Effector memory CD4-positive, alpha-beta T cell (primary cell): ENCODE measurements around the gene GPRIN1.
"Not testable (repeated sequence)": the region's sequence is repeated elsewhere in the genome, so short reads cannot be mapped to it uniquely, and the experiment has no call there.

ENCODE experiments used
- DNase-seq, 3 donors: peaks; one replicate each; pipeline ENCODE4 v3.0.0-alpha.2; 2020
- H3K27ac ChIP-seq: 2 replicates; pipeline ENCODE4 v1.7.0; 2013; ENCODE audit warnings: mild to moderate bottlenecking, low read length, moderate library complexity; ENCODE audit not compliant: insufficient read depth, poor library complexity, severe bottlenecking
- H3K27me3 ChIP-seq: replicated peaks from 2 replicates; pipeline ENCODE4 v1.7.0; 2013; ENCODE audit warnings: mild to moderate bottlenecking, low read length; ENCODE audit not compliant: insufficient read depth, control insufficient read depth, poor library complexity, severe bottlenecking
- H3K36me3 ChIP-seq: 2 replicates; pipeline ENCODE4 v1.7.0; 2013; ENCODE audit warnings: mild to moderate bottlenecking, low read length, moderate library complexity; ENCODE audit not compliant: control insufficient read depth, insufficient read depth
- H3K4me1 ChIP-seq: 2 replicates; pipeline ENCODE4 v1.7.0; 2013; ENCODE audit warnings: low read length, mild to moderate bottlenecking; ENCODE audit not compliant: control insufficient read depth, insufficient read depth, poor library complexity, severe bottlenecking
- H3K4me3 ChIP-seq: 2 replicates; pipeline ENCODE4 v1.7.0; 2013; ENCODE audit warnings: low read length, low read depth, mild to moderate bottlenecking; ENCODE audit not compliant: insufficient read depth, poor library complexity, severe bottlenecking
- H3K9me3 ChIP-seq: 2 replicates; pipeline ENCODE4 v1.7.0; 2013; ENCODE audit warnings: mild to moderate bottlenecking, low read length, moderate library complexity; ENCODE audit not compliant: control insufficient read depth

GPRIN1 gene

GRCh38 chr5:176599749-176600430 lies 10.1 kb downstream of the GPRIN1 start:
- H3K4me1 ChIP-seq, H3K36me3 ChIP-seq, H3K27me3 ChIP-seq, H3K9me3 ChIP-seq, DNase-seq, H3K4me3 ChIP-seq, H3K27ac ChIP-seq: not testable (repeated sequence)

DNA sequence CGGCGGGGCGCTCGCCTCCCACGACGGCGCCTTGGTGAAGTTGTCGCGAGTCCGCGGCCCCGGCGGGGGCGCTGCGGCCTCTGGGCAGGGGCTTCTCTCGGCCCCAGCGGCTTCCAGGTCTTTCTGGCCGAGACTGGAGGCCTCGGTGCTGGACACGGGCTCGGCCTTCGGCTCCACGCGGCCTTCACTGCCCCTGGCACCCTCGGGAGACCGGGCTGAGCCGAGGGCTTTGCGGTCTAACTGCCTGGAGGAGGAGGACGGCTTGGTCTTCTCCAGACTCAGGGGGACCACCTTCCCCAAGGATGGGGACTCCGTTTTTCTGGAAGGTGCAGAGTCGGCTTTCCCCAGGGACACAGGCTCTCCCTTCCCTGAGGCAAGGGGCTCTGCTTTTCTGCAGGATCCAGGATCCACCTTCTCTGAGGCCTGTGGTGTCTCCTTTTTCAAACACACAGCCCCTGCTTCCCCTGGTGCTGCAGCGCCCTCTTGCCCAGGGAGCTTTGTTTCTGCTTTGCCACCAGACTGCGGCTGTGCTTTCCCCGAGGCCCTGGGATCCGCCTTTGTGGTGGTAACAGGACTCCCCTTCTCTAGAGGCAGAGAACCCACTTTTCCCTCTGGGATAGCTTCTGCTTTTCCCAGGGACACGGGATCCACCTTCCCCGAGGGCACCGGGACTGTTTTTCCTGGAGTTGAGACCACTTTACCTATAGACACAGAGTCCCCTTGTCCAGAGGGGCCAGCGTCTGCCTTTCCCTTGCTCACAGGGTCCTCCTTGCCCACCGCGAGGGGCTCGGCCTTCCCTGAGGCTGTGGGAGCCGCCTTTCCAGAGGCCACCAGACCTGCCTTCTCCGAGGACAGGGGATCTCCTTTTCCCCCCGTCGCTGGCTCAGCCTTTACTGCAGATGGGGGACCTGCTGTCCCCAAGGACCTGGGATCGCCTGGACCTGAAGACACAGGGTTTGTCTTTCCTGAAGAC lies 12.3 kb downstream of the GPRIN1 start:
- Histone ChIP-seq H3K4me3 (no peak overlapping the region), H3K27me3 (no peaks in the 10 kb centered on the region), H3K27ac (no peak overlapping the region)

GRCh38 chr5:176596689-176597416 lies 13.1 kb downstream of the GPRIN1 start:
- peaks cover 2% of the 10 kb centered on the region for H3K4me1 ChIP-seq
- no peaks in the 10 kb centered on the region for H3K9me3 ChIP-seq
- no peaks in the 10 kb centered on the region for H3K27me3 ChIP-seq
- DNase-seq: peak; percentile 55 to 60 (median 56)
- no peaks in the 10 kb centered on the region for H3K36me3 ChIP-seq
- H3K4me3 ChIP-seq: peak overlapping the region; percentile 46
- H3K27ac ChIP-seq: no peak overlapping the region

More for the DNA sequence above, 12.3 kb downstream of the GPRIN1 start:
- H3K4me1 ChIP-seq: peaks cover 2% of the 10 kb centered on the region
- H3K36me3 ChIP-seq: no peaks in the 10 kb centered on the region
- H3K9me3 ChIP-seq: no peaks in the 10 kb centered on the region
- DNase-seq: no peak

GRCh38 chr5:176596069-176596644 lies 13.8 kb downstream of the GPRIN1 start:
- Histone ChIP-seq H3K4me1 (peaks cover 2% of the 10 kb centered on the region), H3K27me3 (no peaks in the 10 kb centered on the region), H3K36me3 (no peaks in the 10 kb centered on the region), H3K27ac (no peak overlapping the region), H3K9me3 (no peaks in the 10 kb centered on the region), H3K4me3 (peak overlapping the region; percentile 39)
- DNase-seq: no peak

- Histone ChIP-seq H3K4me1 (peaks cover 2% of the 10 kb centered on the region), H3K27me3 (no peaks in the 10 kb centered on the region), H3K9me3 (no peaks in the 10 kb centered on the region), H3K4me3 (no peak overlapping the region), H3K27ac (no peak overlapping the region), H3K36me3 (no peaks in the 10 kb centered on the region)
- no peak for DNase-seq
Observed at GRCh38 chr5:176595386-176595943, 14.5 kb downstream of the GPRIN1 start.

DNA sequence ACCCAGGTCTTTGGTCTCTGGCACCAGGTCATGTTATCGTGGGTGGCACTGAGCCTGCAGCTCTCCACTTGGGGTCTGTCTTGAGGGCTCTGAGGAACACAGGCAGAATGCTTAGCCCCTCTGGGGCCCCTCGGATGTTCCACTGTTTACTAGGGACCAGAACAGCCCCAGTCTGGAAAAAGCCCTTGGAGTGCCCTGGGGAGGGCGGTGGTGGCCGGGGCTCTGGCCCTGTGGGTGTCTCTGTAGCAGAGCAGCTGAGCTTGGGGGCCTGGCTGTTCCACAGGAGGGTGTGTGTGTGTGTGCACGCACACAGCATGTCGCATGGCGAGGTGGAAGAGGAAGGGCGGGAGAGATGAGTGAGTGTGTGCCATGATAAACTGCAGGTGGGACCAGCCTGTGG lies 15.4 kb downstream of the GPRIN1 start:
- Histone ChIP-seq H3K4me1 (peaks cover 2% of the 10 kb centered on the region), H3K36me3 (no peaks in the 10 kb centered on the region), H3K27ac (no peak overlapping the region), H3K4me3 (no peak overlapping the region), H3K9me3 (no peaks in the 10 kb centered on the region), H3K27me3 (no peaks in the 10 kb centered on the region)
- no peak for DNase-seq

DNA sequence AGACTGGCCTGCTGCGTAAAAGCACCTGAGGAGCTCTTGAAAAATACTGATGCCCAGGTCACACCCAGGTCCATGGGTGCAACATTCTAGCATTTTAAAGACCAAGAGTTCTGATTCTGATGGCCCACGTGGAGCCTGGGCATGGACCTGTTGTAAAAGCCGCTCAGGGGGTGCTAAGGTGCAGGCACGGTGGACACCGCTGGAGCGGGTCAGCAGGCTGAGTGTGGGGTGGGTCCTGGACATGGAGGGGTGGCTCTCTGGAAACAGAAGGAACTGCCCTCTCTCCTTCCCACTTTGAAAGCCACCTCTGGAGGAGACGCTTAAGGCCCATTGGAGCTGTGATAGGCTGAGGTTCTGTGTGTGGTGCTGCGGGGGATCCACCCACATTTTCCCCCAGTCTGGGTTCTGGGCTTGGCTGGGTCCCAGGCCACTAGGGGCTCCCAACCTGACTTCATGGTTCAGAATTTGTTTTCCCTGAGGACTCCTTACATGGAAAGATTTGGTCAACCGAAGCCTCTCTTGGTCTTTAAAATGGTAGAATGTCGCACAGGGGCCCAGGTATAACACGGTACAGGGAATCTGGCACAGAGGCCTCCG lies 16.6 kb downstream of the GPRIN1 start:
- H3K27me3 ChIP-seq: no peaks in the 10 kb centered on the region
- H3K27ac ChIP-seq: no peak overlapping the region
- H3K4me1 ChIP-seq: peaks cover 2% of the 10 kb centered on the region
- DNase-seq: no peak
- no peaks in the 10 kb centered on the region for H3K9me3 ChIP-seq
- no peaks in the 10 kb centered on the region for H3K36me3 ChIP-seq
- no peak overlapping the region for H3K4me3 ChIP-seq

DNA sequence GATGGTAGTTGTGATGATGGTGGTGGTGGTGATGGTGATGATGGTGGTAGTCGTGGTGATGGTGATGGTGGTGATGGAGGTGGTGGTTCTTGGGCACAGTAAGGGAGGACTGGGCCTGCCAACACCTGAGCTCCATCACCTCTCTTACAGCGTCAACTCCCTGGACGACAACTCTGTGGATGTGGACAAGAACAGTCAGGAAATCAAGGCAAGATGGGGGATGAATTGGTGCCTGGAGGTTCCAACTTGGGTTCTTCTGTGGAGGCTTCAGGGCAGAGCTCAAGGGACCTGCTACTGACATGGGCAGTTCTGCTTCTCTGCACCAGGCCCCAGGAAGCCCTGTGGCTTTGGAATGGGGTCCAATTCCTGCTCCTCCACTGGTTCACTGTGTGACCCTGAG lies 17.4 kb downstream of the GPRIN1 start:
- H3K4me1 ChIP-seq: peaks cover 2% of the 10 kb centered on the region
- no peaks in the 10 kb centered on the region for H3K27me3 ChIP-seq
- H3K27ac ChIP-seq: no peak overlapping the region
- H3K9me3 ChIP-seq: no peaks in the 10 kb centered on the region
- H3K4me3 ChIP-seq: no peak overlapping the region
- no peak for DNase-seq
- no peaks in the 10 kb centered on the region for H3K36me3 ChIP-seq

- DNase-seq, H3K4me3 ChIP-seq, H3K27ac ChIP-seq, H3K9me3 ChIP-seq, H3K4me1 ChIP-seq, H3K36me3 ChIP-seq, H3K27me3 ChIP-seq: not testable (repeated sequence)
Observed at GRCh38 chr5:176591667-176592066, 18.3 kb downstream of the GPRIN1 start.
